Hepatocyte (in vitro differentiated cells): Measurements from ENCODE around the gene PSMD11.

ENCODE experiments used
- EZH2 ChIP-seq: fragments of 200-600 bp; sonication (generic); IDR thresholded peaks from 2 replicates; pipeline ENCODE4 v1.6.1; 2016; ENCODE audit warnings: antibody characterized with exemption, mild to moderate bottlenecking, borderline replicate concordance
- EZH2phosphoT487 ChIP-seq: fragments of 200-600 bp; sonication (generic); IDR thresholded peaks from one replicate; pipeline ENCODE4 v1.6.1; 2018; ENCODE audit warnings: antibody characterized with exemption, mild to moderate bottlenecking, low read depth, moderate library complexity; ENCODE audit not compliant: unreplicated experiment, severe bottlenecking
- TF ChIP-seq, protein P1 (sequence below): fragments of 200-600 bp; sonication (generic); IDR thresholded peaks from 2 replicates; pipeline ENCODE4 v1.5.1; 2016; ENCODE audit warnings: antibody characterized with exemption, mild to moderate bottlenecking; ENCODE audit not compliant: poor library complexity

- TF ChIP-seq, protein P1, sequence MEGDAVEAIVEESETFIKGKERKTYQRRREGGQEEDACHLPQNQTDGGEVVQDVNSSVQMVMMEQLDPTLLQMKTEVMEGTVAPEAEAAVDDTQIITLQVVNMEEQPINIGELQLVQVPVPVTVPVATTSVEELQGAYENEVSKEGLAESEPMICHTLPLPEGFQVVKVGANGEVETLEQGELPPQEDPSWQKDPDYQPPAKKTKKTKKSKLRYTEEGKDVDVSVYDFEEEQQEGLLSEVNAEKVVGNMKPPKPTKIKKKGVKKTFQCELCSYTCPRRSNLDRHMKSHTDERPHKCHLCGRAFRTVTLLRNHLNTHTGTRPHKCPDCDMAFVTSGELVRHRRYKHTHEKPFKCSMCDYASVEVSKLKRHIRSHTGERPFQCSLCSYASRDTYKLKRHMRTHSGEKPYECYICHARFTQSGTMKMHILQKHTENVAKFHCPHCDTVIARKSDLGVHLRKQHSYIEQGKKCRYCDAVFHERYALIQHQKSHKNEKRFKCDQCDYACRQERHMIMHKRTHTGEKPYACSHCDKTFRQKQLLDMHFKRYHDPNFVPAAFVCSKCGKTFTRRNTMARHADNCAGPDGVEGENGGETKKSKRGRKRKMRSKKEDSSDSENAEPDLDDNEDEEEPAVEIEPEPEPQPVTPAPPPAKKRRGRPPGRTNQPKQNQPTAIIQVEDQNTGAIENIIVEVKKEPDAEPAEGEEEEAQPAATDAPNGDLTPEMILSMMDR, result no peak
- TF ChIP-seq EZH2 (no peak), EZH2phosphoT487 (no peak)
Measured at GRCh38 chr17:32441886-32442285, 2.4 kb upstream of the PSMD11 start.
